Adrenal gland (tissue), 5 donors: ENCODE results near the gene MYL2.

ENCODE experiments used
- CTCF ChIP-seq, 6 experiments: fragments of 450-650 bp in 4 of 6; fragments of 200-600 bp in 2 of 6; sonication (generic) in 1 of 6; IDR thresholded peaks; 1 replicate in 5 of 6; 2 replicates in 1 of 6; pipeline versions ENCODE4 v1.5.1 to v1.8.0; 2016 to 2021; ENCODE audit warnings: antibody characterized with exemption in 6 of 6, mild to moderate bottlenecking in 2 of 6, moderate library complexity in 1 of 6
- POLR2A ChIP-seq, 2 donors: fragments of 450-650 bp; IDR thresholded peaks; one replicate each; pipeline ENCODE4 v1.6.1; 2017; ENCODE audit warnings: antibody characterized with exemption in 2 of 2, mild to moderate bottlenecking in 2 of 2, moderate library complexity in 1 of 2
- donor health status: DM: no; HTN: no; CAD: no.

DNA sequence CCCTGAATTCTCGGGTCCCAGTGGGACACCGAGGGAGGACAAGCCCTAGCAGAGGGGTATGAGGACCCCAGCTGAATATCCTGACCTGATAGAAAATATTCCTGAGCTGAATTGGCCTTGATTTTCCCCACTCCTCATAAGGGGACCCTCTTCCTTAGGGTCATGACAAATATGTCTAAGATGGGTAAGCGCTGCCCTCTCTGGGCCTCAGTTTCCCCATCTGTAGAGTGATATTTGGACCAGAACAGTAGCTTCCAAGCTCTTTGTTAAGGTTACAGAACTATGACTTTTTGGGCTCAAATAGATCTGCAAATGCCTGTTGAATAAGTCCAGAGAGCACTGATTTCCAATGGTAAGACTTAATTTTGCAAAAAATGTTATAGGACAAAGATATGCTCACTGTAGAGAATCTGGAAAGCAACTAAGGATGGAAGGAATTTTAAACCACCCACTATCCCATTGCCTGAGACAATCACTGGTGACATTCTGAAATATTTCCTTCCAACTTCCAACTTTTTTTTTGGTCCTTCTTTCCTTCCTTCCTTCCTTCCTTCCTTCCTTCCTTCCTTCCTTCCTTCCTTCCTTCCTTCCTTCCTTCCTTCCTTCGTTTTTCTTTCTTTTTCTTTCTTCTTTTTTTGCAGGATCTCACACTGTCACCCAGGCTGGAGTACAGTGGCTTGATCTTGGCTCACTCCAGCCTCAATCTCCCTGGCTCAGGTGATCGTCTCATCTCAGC is 32.0 kb downstream of the MYL2 start:
- TF ChIP-seq CTCF (IDR thresholded peaks at IDR 0.05) (no peak), POLR2A (IDR thresholded peaks at IDR 0.05) (no peak)
